Left ventricle myocardium inferior (tissue), 1 donor: ENCODE data around the gene PRUNE1. TPM values are rescaled to one million over a fixed set of nuclear protein-coding genes. Genes with fewer than 3 reads are reported as not detected.

ENCODE experiments used
- DNase-seq: peaks from one replicate; pipeline ENCODE4 v3.0.0-alpha.2; 2020
- H3K27ac ChIP-seq: fragments of 200-600 bp; replicated peaks from 2 replicates; pipeline ENCODE4 v1.8.0; 2021
- H3K27me3 ChIP-seq: fragments of 200-600 bp; 2 replicates; pipeline ENCODE4 v1.8.0; 2021; ENCODE audit warnings: low read depth
- H3K36me3 ChIP-seq: fragments of 200-600 bp; 2 replicates; pipeline ENCODE4 v1.8.0; 2021
- H3K4me1 ChIP-seq: fragments of 200-600 bp; 2 replicates; pipeline ENCODE4 v1.8.0; 2021
- H3K4me3 ChIP-seq: fragments of 200-600 bp; 2 replicates; pipeline ENCODE4 v1.8.0; 2021; ENCODE audit warnings: mild to moderate bottlenecking, moderate library complexity
- H3K9me3 ChIP-seq: fragments of 200-600 bp; replicated peaks from 2 replicates; pipeline ENCODE4 v1.8.0; 2021
- CTCF ChIP-seq: fragments of 200-600 bp; IDR thresholded peaks from 2 replicates; pipeline ENCODE4 v1.8.0; 2021; ENCODE audit warnings: antibody characterized with exemption, mild to moderate bottlenecking, borderline replicate concordance
- intact Hi-C: fragments of 100-400 bp; cut with micrococcal nuclease; formaldehyde crosslinking; loops from one replicate; pipeline ENCODE4 v1.11.0; 2022
- total RNA-seq: library from RNA; stranded (reverse); fragmentation: NEBNext Ultra II Directional; extraction: Animal tissue kit (Norgen Biotek cat#: 25700); gene quantifications from one replicate; pipeline ENCODE4 v1.2.1, GENCODE V29; 2021
- donor health status: DM: no; HTN: yes; CAD: no; lungs with severe emphysema.

Gene PRUNE1
- total RNA-seq, 1 donor from 2014 or later: 42.8 TPM

- Histone ChIP-seq H3K36me3 (no peaks in the 10 kb centered on the region), H3K27ac (peak overlapping the region; percentile 2), H3K9me3 (no peaks in the 10 kb centered on the region), H3K4me3 (no peak overlapping the region), H3K27me3 (no peaks in the 10 kb centered on the region), H3K4me1 (peaks cover 28% of the 10 kb centered on the region)
- intact Hi-C loops: loop anchor here (10.0 kb wide), 1 partner anchor 58 kb away; the partner anchor contains the start of genes MINDY1 and PRUNE1
- no peak for TF ChIP-seq CTCF
- DNase-seq: no peak
Observed at GRCh38 chr1:151062741-151063371, 54.6 kb downstream of the PRUNE1 start.

- intact Hi-C loops: loop anchor here (10.0 kb wide), 1 partner anchor 60 kb away; the partner anchor contains the start of genes MINDY1 and PRUNE1
- H3K27ac ChIP-seq: no peak overlapping the region
- DNase-seq: no peak
- no peaks in the 10 kb centered on the region for H3K36me3 ChIP-seq
- TF ChIP-seq CTCF: no peak
- no peaks in the 10 kb centered on the region for H3K9me3 ChIP-seq
- peaks cover 15% of the 10 kb centered on the region for H3K4me1 ChIP-seq
- H3K4me3 ChIP-seq: no peak overlapping the region
- no peaks in the 10 kb centered on the region for H3K27me3 ChIP-seq
Observed at GRCh38 chr1:151065089-151065645, 56.9 kb downstream of the PRUNE1 start.

GRCh38 chr1:151067185-151067584 is 58.9 kb downstream of the PRUNE1 start:
- no peak overlapping the region for H3K27ac ChIP-seq
- no peak overlapping the region for H3K4me3 ChIP-seq
- peaks cover 24% of the 10 kb centered on the region for H3K4me1 ChIP-seq
- no peaks in the 10 kb centered on the region for H3K36me3 ChIP-seq
- no peaks in the 10 kb centered on the region for H3K27me3 ChIP-seq
- intact Hi-C loops: loop anchor here (10.0 kb wide), 1 partner anchor 62 kb away; the partner anchor contains the start of genes MINDY1 and PRUNE1
- DNase-seq: no peak
- TF ChIP-seq CTCF: no peak
- no peaks in the 10 kb centered on the region for H3K9me3 ChIP-seq

- no peaks in the 10 kb centered on the region for H3K9me3 ChIP-seq
- TF ChIP-seq CTCF: no peak
- H3K36me3 ChIP-seq: peaks cover 12% of the 10 kb centered on the region
- DNase-seq: no peak
- H3K4me3 ChIP-seq: no peak overlapping the region
- no peaks in the 10 kb centered on the region for H3K27me3 ChIP-seq
- intact Hi-C loops: loop anchor here (10.0 kb wide), 1 partner anchor 64 kb away; the partner anchor contains the start of genes MINDY1 and PRUNE1
- peaks cover 26% of the 10 kb centered on the region for H3K4me1 ChIP-seq
- H3K27ac ChIP-seq: peak overlapping the region; percentile 99
Observed at GRCh38 chr1:151069103-151069486, 60.8 kb downstream of the PRUNE1 start.

GRCh38 chr1:151070474-151071276 is 62.4 kb downstream of the PRUNE1 start, which contains the start of gene GABPB2:
TSS of gene GABPB2 (plus strand) at chr1:151070761. CDS start at chr1:151088190, 17,429 bp downstream.
- Histone ChIP-seq H3K27ac (peak within 1 kb of the TSS; percentile 99), H3K4me3 (peak within 1 kb of the TSS; percentile 80), H3K36me3 (peaks cover 23% of the 10 kb centered on the region), H3K9me3 (no peaks in the 10 kb centered on the region), H3K4me1 (peaks cover 26% of the 10 kb centered on the region), H3K27me3 (no peaks in the 10 kb centered on the region)
- DNase-seq: peak; percentile 93
- TF ChIP-seq CTCF: peak; percentile 94
- intact Hi-C loops: no loop called here
